Measurements from ENCODE around the gene LDHD. TPM values are rescaled to one million over a fixed set of nuclear protein-coding genes. Genes with fewer than 3 reads are reported as not detected.

LDHD gene
- total RNA-seq, result not detected

DNA sequence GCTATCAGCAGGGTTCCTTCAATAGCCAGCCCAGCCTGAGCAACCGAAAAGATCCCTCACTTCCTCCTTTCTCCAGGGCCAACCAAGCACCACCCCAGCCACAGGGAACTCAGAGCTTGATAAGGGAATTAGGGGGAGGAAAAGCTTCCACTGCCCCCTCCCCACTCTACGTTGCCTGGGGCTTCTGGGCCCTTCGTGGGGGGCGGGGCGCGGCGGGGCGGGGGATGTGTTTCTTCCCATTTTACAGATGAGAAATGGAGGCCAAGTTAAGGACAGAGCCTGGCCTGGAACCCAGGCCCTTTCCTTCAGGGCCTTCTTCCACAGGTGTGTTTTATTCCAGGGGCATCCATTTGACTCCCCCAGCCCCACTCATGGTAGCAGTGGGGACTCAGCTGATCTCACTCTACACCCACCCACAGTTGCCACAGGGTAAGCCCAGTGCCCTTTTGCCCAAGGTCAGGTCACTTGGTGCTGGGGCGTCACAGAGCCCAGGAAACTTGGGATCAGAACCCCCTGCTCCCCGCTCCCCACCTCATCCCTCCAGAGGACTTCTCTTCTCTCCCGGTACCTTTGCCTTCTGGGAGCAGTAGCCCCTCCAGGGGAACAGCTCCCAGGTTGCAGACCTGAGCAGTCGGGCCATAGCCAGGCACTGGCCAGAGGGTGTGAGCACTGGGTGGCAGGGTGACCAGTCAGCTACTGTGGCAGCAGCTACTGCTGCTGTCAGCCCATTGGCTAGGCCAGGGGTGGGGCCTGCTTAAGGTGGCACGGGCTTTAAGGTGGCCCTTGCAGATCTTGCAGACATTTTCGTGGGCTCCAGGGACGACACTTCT, at the start of gene LDHD:
LDHD (minus strand) TSS at position 700 of the 830 bp plus-strand sequence; CDS start at position 640, 60 bp downstream.
- H3K9me3 Mint-ChIP-seq, result peaks cover 1% of the 10 kb centered on the region
- peaks cover 10% of the 10 kb centered on the region for H3K27me3 Mint-ChIP-seq
- POLR2A ChIA-PET, result no interaction called here
- H3K4me3 Mint-ChIP-seq, result no peak within 1 kb of the TSS
- DNase-seq (no peak), ATAC-seq (peak; percentile 62)
- H3K4me1 Mint-ChIP-seq (ENCODE audit: low read depth), result peaks cover 12% of the 10 kb centered on the region
- no peak within 1 kb of the TSS for H3K27ac Mint-ChIP-seq
- CTCF ChIA-PET, result no interaction called here
- intact Hi-C loops (cut with micrococcal nuclease), result loop anchor here (10.0 kb wide), 1 partner anchor 301 kb away; no protein-coding TSS in a partner anchor
- no peaks in the 10 kb centered on the region for H3K36me3 Mint-ChIP-seq (ENCODE audit: low read depth)
- TF ChIP-seq, protein P1, sequence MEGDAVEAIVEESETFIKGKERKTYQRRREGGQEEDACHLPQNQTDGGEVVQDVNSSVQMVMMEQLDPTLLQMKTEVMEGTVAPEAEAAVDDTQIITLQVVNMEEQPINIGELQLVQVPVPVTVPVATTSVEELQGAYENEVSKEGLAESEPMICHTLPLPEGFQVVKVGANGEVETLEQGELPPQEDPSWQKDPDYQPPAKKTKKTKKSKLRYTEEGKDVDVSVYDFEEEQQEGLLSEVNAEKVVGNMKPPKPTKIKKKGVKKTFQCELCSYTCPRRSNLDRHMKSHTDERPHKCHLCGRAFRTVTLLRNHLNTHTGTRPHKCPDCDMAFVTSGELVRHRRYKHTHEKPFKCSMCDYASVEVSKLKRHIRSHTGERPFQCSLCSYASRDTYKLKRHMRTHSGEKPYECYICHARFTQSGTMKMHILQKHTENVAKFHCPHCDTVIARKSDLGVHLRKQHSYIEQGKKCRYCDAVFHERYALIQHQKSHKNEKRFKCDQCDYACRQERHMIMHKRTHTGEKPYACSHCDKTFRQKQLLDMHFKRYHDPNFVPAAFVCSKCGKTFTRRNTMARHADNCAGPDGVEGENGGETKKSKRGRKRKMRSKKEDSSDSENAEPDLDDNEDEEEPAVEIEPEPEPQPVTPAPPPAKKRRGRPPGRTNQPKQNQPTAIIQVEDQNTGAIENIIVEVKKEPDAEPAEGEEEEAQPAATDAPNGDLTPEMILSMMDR (IDR thresholded peaks at IDR 0.05), result no peak

DNA sequence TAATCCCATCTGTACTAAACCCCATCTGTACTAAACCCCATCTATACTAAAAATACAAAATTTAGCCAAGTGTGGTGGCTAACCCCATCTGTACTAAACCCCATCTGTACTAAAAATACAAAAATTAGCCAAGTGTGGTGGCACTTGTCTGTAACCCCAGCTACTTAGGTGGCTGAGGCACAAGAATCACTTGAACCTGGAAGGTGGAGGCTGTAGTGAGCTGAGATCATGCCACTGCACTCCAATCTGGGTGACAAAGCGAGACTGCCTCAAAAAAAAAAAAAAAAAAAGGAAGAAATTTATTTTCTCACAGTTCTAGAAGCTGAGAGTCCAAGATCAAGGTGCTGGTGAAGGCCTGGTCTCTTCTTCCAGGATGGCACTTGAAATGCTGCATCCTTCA, 43.8 kb upstream of the LDHD start:
- POLR2A ChIA-PET, result interaction anchor here (1.3 kb wide), 1 partner anchor 10 kb away, joined by 4 read pairs; no protein-coding TSS in a partner anchor
- H3K4me1 Mint-ChIP-seq (ENCODE audit: low read depth), result peaks cover 2% of the 10 kb centered on the region
- no peak overlapping the region for H3K27ac Mint-ChIP-seq
- H3K27me3 Mint-ChIP-seq, result no peaks in the 10 kb centered on the region
- DNase-seq, result no peak
- intact Hi-C loops (cut with micrococcal nuclease), result no loop called here
- CTCF ChIA-PET, result no interaction called here
- H3K4me3 Mint-ChIP-seq, result no peak overlapping the region
- H3K9me3 Mint-ChIP-seq, result peaks cover 7% of the 10 kb centered on the region
- H3K36me3 Mint-ChIP-seq (ENCODE audit: low read depth), result peaks cover 59% of the 10 kb centered on the region
- TF ChIP-seq, protein P1 (IDR thresholded peaks at IDR 0.05), result no peak
- no peak for ATAC-seq

DNA sequence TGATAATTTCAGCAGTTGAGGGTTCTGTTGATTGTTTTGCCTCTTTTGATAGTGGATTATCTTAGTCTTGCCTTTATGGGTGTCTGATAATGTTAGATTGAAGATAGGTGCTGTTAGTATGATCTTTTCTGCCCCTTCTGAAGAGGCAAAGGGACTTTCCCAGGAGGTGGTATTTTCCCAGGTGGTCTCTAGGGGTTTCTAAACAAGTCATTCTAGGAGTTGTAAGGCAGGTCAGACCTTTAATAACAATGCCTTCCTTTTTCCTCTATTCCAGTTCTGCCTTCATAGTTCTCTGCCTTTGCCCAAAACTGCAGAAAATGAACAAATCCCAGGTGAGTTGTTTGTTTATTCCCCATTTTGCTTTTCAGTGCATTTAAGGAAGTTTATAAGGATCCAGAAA, 36.1 kb upstream of the LDHD start:
- Mint-ChIP-seq H3K27me3 (no peaks in the 10 kb centered on the region), H3K4me3 (no peak overlapping the region), H3K27ac (peak overlapping the region; percentile 68), H3K36me3 (ENCODE audit: low read depth) (peaks cover 56% of the 10 kb centered on the region), H3K4me1 (ENCODE audit: low read depth) (peaks cover 35% of the 10 kb centered on the region), H3K9me3 (peaks cover 24% of the 10 kb centered on the region)
- intact Hi-C loops (cut with micrococcal nuclease), result loop anchor here (2.0 kb wide), 1 partner anchor 32 kb away; no protein-coding TSS in a partner anchor
- ChIA-PET POLR2A (no interaction called here), CTCF (no interaction called here)
- TF ChIP-seq, protein P1 (IDR thresholded peaks at IDR 0.05), result no peak
- DNase-seq (no peak), ATAC-seq (no peak)

DNA sequence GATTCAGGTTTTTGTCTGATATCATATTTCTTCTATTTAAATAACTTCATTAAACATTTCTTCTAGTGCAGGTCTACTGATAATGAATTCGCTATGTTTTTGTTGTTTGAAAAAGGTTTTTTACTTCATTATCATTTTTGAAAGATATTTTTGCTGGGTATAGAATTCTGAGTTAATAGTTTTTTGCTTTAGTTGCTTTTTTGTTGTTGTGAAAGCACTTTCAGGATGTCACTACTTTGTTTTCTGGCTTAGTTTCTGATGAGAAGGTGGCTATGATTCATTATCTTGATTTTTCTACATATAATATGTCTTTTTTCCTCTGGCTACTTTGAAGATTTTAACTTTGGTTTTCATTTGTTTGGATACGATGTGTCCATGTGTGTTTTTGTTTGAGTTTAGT, 35.2 kb upstream of the LDHD start:
- POLR2A ChIA-PET, result no interaction called here
- Mint-ChIP-seq H3K27me3 (no peaks in the 10 kb centered on the region), H3K36me3 (ENCODE audit: low read depth) (peaks cover 53% of the 10 kb centered on the region), H3K4me3 (no peak overlapping the region), H3K27ac (peak overlapping the region; percentile 68), H3K4me1 (ENCODE audit: low read depth) (peaks cover 35% of the 10 kb centered on the region), H3K9me3 (peaks cover 24% of the 10 kb centered on the region)
- DNase-seq, result no peak
- TF ChIP-seq, protein P1 (IDR thresholded peaks at IDR 0.05), result no peak
- no peak for ATAC-seq
- CTCF ChIA-PET, result no interaction called here
- intact Hi-C loops (cut with micrococcal nuclease), result loop anchor here (2.0 kb wide), 1 partner anchor 33 kb away; no protein-coding TSS in a partner anchor

All from activated CD8-positive, alpha-beta T cell treated with anti-CD3 and anti-CD28 coated beads for 36 hours (primary cell).